DMS79 (cell line): ENCODE data around the gene IGF1.
"Not testable (repeated sequence)": the region's sequence is repeated elsewhere in the genome, so short reads cannot be mapped to it uniquely, and the experiment has no call there.

Experiments
- DNase-seq: peaks from one replicate; lab custom pipeline; 2025; lab: John Stamatoyannopoulos, UW

Gene IGF1

GRCh38 chr12:102461501-102461900 lies 18.9 kb downstream of the IGF1 start:
- DNase-seq, result no peak

DNA sequence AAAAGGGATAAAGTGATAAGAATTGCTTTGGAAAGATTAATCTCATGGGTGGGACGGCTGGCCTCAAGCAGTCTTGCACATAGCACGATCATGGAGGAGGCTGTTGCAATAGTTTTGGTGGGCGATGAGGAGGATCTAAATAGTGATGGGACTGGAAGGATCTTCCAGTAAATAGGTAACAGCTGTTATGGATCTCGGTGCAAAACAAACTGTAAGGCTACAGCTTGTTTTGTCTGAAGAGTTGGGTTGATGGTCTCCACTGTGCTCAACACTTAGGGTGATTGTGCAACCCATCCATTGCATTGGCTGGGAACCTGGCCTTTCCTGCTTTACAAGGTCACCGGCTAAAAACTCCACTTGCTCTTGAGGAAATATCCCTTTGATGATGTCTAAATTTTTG lies 21.0 kb downstream of the IGF1 start:
- no peak for DNase-seq

GRCh38 chr12:102454808-102455760 lies 25.3 kb downstream of the IGF1 start:
- DNase-seq, result no peak

DNA sequence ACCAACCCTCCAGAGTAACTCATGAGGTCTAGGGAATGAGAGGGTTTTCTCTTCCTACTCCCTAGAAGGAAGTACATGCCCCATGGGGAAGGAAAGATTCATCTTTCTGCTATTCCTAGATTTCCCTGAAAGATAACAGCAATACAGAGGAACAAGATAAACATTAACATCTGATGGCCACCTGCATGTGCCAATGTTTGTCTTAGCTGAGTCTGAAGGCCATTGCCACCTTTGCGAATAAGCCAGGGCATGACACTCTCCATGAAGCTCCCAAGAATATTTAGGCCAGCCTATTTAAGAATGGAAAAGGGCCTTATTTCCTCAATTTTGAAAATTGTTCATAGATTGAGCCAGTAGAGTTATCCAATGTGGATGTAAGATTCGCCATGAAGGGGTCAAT lies 26.0 kb downstream of the IGF1 start:
- DNase-seq, result no peak

- no peak for DNase-seq
Observed at GRCh38 chr12:102452605-102453004, 27.8 kb downstream of the IGF1 start.

DNA sequence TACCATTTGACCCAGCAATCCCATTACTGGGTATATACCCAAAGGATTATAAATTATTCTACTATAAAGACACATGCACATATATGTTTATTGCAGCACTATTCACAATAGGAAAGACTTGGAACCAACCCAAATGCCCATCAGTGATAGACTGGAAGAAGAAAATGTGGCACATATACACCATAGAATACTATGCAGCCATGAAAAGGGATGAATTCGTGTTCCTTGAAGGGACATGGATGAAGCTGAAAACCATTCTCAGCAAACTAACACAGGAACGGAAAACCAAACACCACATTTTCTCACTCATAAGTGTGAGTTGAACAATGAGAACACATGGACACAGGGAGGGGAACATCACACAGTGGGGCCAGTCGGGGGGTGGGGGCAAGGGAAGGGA lies 31.3 kb downstream of the IGF1 start:
- DNase-seq, result not testable (repeated sequence)

- not testable (repeated sequence) for DNase-seq
Observed at GRCh38 chr12:102447426-102447825, 32.9 kb downstream of the IGF1 start.

- no peak for DNase-seq
Observed at GRCh38 chr12:102444707-102445106, 35.7 kb downstream of the IGF1 start.

- no peak for DNase-seq
Observed at GRCh38 chr12:102444093-102444492, 36.3 kb downstream of the IGF1 start.

- DNase-seq, result no peak
Observed at GRCh38 chr12:102441077-102441596, 39.2 kb downstream of the IGF1 start.

DNA sequence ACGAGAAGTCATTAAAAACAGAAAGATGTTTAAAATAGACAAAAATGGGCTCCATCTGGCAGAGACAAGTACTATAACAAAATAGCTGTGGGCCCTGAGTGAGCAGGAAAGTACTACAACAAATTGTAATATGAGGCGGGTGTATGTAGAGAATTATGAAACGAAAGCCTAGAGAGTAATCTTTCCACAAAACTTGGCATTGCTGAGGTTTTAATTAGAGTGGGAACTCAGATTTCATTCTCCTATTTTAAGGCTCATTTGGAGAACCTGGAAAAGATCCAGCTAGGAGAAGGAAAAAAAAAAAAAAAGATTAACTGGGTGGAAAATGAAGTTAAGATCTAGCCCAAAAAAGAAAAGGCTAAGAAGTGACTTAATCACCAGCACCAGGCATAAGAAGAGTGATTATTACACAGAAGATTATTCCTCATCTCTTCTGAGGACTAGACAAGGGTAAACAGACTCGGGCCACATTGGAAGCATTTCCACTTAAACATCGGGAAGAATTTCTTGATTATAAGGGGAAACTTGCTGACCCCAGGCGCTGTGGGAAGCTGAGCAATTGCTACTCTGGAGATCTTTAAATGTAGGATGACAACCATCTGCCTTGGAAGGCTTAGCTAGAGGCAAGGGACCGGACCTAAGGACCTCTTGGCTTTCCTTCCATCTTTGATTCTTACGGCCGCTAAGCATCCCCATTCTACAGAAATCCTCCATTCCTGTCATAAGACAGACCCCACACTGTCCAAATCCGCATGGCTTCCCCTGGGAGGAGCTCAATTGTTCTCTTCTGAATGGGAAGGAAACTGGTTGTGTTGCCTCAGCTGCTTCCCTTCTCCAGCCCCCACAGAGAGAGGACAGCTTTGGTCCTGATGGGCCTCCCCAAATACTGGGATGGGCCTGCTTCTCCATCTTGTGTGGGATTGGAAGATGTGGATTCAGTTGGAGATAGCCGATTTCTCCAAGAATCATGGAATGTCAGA lies 40.6 kb downstream of the IGF1 start:
- DNase-seq, result no peak

DNA sequence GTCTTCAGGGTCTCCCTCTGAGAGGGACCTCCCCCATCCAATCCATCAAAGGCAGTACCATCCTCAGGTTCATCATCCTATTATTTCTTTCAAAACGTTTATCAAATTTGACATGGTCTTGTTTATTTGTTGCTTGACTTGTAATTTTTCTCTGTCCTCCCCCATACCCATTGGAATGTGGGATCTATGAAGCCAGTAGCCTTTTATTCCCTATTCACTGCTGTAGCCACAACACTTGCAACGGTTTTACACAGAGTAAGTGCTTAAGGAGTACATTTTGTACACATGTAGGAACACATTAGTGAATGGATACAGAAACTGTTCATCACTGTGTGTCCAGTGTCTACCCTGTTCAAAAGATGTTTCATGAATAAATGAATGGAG lies 41.5 kb downstream of the IGF1 start:
- DNase-seq, result no peak

DNA sequence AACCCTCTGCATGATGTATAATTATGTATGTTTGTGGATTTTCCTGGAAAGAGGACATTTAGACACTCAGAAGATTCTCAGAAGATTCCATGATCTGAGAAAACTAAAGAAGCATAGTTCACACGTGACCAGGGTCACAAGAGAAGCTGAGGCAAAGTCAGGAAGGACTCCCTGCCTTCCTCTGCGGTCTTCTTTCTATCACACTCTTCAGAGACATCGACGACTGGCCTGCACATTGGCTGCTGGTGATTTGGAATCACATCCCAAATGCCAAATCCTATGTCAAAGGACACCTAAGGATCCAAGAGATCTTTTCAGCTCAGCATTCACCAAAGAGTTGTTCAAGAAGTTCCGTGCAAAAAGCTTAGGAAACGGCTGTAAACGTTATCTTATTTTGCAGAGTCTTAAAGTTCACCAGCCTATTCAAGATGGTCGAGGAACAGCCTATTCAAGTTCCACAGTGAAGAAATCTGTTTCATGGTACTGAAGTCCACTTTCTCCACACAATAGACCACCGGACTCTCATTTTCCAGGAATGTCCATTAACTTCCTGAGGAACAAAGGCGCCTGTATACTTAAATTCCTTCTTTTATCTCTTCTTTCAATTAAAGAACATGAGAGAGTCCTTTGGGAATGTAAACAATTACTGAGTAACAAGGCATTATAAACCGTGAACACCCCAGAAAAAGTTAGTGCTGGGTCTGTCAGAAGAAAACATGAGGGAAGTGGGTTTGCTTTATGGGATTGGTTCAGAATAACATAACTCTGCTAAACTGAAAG lies 42.1 kb downstream of the IGF1 start:
- DNase-seq, result no peak

GRCh38 chr12:102437511-102437910 lies 42.9 kb downstream of the IGF1 start:
- no peak for DNase-seq

GRCh38 chr12:102436867-102437266 lies 43.5 kb downstream of the IGF1 start:
- no peak for DNase-seq

DNA sequence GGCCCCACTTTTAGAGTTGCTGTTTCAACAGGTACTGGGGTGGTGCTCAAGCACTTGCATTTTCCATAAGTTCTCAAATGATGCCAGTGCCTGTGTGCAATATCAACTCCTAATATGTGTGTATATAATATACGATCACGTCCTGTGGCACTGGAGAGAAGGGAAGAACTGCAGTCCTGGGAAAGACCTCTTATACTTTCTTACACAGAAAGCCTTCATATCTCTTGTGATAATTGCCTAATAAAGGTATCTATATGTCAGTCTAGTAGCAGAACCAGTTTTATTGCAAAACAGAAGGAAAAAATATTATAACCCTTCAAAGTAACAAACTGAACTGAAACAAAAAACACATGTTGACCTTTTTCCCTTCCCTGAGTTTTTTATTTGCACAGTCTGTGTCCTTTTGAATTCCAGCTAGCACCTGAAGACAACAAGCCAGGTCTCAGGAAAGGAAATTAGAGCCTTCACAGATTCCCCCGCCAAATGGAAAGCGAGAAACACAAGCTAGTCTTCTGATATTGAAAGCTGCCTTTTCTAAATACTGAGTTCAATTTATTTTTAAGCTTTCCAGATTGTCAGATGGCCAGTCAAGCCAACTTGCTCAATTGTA lies 44.4 kb downstream of the IGF1 start:
- DNase-seq, result no peak

DNA sequence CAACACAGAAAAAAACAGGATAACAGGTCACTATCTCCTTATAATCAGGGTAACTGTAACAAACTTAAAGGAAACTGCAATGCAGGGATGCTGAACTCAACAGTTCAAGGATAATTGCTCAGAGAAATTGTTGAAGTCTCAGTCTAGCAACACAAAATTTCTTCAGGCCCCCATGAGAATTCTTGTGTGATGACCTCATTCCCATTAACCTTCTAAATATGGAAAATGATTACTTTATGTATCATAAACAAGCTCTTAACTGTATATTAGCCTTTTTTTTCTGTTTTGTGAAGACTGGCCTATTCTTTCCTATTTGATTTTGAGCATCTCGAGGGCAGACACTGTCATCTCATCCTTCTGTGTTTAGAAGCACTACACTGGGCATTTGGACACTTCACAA lies 47.1 kb downstream of the IGF1 start:
- DNase-seq, result no peak

DNA sequence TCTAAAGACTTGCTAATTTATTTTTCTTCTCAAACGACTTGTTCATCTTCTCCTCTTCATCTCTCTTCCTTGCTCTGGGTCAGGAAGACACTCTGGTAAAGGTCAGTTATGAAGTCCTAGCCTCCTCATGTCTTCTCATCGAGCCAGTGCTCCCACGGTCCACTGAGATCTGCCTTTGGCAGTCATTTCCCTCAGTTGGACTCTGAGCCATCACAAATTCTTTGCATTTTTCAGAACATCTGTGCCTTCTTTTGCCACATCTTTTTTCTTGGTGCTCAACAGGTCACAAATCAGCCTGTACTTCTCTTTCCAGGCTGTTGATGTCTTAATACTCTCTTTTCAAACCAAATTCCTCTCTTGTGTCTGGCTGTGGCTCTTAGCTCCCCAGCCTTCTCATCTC lies 49.7 kb downstream of the IGF1 start:
- no peak for DNase-seq

- DNase-seq, result no peak
Observed at GRCh38 chr12:102429211-102430154, 50.9 kb downstream of the IGF1 start.

DNA sequence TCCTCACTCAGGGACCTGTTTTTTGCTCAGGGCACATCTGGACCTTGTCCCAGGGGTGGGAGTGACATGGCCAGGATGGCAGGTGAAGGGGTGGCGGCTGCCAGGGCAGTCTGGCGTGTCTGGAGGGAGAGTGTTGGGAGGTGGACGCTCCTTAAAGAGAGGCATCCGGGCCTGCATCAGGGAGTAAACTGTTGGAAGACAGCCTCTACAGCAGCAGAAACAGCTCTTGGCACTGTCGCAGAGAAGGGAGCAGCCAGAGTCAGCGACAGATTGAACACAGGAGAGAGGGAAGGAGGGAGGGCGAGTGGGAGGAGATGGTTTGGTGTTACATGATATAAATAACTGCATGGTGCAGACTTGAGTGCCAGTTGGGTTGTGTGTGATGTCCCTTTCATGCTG lies 52.8 kb downstream of the IGF1 start:
- no peak for DNase-seq
